ENCODE data around the gene TRMT112. TPM values are rescaled to one million over a fixed set of nuclear protein-coding genes. Genes with fewer than 3 reads are reported as not detected.

Gene TRMT112
- total and polyA plus RNA-seq, 2 of the 4 experiments (the other 2 are of a cell fraction), result 173 to 202 TPM

DNA sequence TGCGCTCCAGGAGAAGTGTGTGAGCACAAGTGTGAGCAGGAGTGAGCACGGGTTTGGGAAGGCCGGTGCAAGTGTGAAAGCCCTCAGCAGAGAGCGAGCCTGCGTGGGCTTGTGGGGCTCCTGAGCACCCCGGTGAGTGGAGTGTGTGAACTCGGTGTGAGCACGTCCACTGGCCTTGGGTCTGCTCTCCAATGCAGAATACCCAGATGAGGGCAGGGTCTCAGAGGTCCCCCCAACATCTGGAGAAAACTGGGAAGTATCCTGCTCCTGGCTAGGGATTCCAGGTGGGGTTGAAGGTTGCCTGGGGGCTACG is 10.8 kb downstream of the TRMT112 start:
- Histone ChIP-seq H3K56ac (ENCODE audit: extremely low read depth, insufficient read depth, low read length) (no peak overlapping the region; the same call in 1 of the 2 replicates), H3K4me3 (ENCODE audit: insufficient read depth, low read depth, low read length) (peak overlapping the region; percentile 58), H4K20me1 (ENCODE audit: insufficient read depth, low read length) (peaks cover 7% of the 10 kb centered on the region), H2BK20ac (ENCODE audit: low read depth, low read length) (no peak overlapping the region), H3K4ac (ENCODE audit: low read depth, low read length) (peak overlapping the region; percentile 54), H2BK5ac (ENCODE audit: low read depth, low read length, poor library complexity, severe bottlenecking) (peak overlapping the region; percentile 66), H4K8ac (ENCODE audit: low read depth in 2 of 2, low read length in 2 of 2) (peak overlapping the region; percentile 15 to 47; a peak in 3 of 4 replicates), H4K91ac (ENCODE audit: insufficient read depth, low read depth, low read length) (no peak overlapping the region; the same call in 1 of the 2 replicates), H2AFZ (replicated peaks; ENCODE audit: low read length, poor library complexity) (peak overlapping the region; percentile 89), H4K5ac (ENCODE audit: low read depth, low read length) (peak overlapping the region; percentile 1; the same call in 1 of the 2 replicates), H3K23ac (ENCODE audit: low read depth, low read length) (peak overlapping the region; percentile 19; the same call in 1 of the 2 replicates), H3K9ac (ENCODE audit: low read depth, low read length) (peak overlapping the region; percentile 80), H3K79me1 (ENCODE audit: low read depth in 1 of 2, low read length in 2 of 2) (peaks cover 19 to 30% of the 10 kb centered on the region in 2 experiments), H2BK120ac (ENCODE audit: low read depth, low read length) (no peak overlapping the region; the same call in 1 of the 2 replicates), H3K4me2 (ENCODE audit: low read depth, low read length) (peak overlapping the region; percentile 90), H2AK5ac (ENCODE audit: low read depth, low read length) (peak overlapping the region; percentile 83; the same call in 1 of the 2 replicates), H3K36me3 (ENCODE audit: control insufficient read depth, insufficient read depth, low read length) (no peaks in the 10 kb centered on the region), H2AK9ac (replicated peaks; ENCODE audit: low read depth, low read length, poor library complexity) (peak overlapping the region; percentile 83), H3K27ac (ENCODE audit: insufficient read depth, low read length) (peak overlapping the region; percentile 86; the same call in 1 of the 2 replicates), H3K9me3 (ENCODE audit: control insufficient read depth, insufficient read depth, low read length) (no peaks in the 10 kb centered on the region), H3K18ac (ENCODE audit: low read depth, low read length) (no peak overlapping the region), H3K9me1 (ENCODE audit: insufficient read depth, low read length) (no peaks in the 10 kb centered on the region), H3K4me1 (ENCODE audit: control insufficient read depth, insufficient read depth, low read length) (peaks cover 9% of the 10 kb centered on the region; the same call in 1 of the 2 replicates), H3K27me3 (ENCODE audit: control insufficient read depth, insufficient read depth, low read length) (no peaks in the 10 kb centered on the region), H2BK15ac (ENCODE audit: low read depth, low read length) (no peak overlapping the region), H3K14ac (replicated peaks; ENCODE audit: low read depth, low read length) (peak overlapping the region; percentile 88)
- TF ChIP-seq POLR2A (IDR thresholded peaks at IDR 0.05; ENCODE audit: low read depth, low read length), result no peak
- TF ChIP-seq MXI1 (IDR thresholded peaks at IDR 0.05; ENCODE audit: borderline replicate concordance, low read depth, low read length), result no peak
- TF ChIP-seq, protein P1, sequence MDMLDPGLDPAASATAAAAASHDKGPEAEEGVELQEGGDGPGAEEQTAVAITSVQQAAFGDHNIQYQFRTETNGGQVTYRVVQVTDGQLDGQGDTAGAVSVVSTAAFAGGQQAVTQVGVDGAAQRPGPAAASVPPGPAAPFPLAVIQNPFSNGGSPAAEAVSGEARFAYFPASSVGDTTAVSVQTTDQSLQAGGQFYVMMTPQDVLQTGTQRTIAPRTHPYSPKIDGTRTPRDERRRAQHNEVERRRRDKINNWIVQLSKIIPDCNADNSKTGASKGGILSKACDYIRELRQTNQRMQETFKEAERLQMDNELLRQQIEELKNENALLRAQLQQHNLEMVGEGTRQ (IDR thresholded peaks at IDR 0.05; ENCODE audit: low read depth, low read length), result no peak
- TF ChIP-seq BHLHE40 (IDR thresholded peaks at IDR 0.05; ENCODE audit: low read depth, low read length), result no peak
- TF ChIP-seq MAZ (IDR thresholded peaks at IDR 0.05; ENCODE audit: borderline replicate concordance, low read depth, low read length), result no peak
- TF ChIP-seq CHD1 (IDR thresholded peaks at IDR 0.05; ENCODE audit: low read depth, low read length), result no peak
- no peak for TF ChIP-seq RAD21 (IDR thresholded peaks at IDR 0.05; ENCODE audit: low read length)
- TF ChIP-seq CEBPB (IDR thresholded peaks at IDR 0.05; ENCODE audit: low read depth, low read length), result no peak
- TF ChIP-seq, protein P2, sequence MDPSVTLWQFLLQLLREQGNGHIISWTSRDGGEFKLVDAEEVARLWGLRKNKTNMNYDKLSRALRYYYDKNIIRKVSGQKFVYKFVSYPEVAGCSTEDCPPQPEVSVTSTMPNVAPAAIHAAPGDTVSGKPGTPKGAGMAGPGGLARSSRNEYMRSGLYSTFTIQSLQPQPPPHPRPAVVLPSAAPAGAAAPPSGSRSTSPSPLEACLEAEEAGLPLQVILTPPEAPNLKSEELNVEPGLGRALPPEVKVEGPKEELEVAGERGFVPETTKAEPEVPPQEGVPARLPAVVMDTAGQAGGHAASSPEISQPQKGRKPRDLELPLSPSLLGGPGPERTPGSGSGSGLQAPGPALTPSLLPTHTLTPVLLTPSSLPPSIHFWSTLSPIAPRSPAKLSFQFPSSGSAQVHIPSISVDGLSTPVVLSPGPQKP (IDR thresholded peaks at IDR 0.05; ENCODE audit: borderline replicate concordance, low read depth, low read length), result no peak
- TF ChIP-seq FOS (IDR thresholded peaks at IDR 0.05; ENCODE audit: low read depth, low read length), result no peak
- TF ChIP-seq RCOR1 (IDR thresholded peaks at IDR 0.05; ENCODE audit: insufficient replicate concordance, low read length), result no peak
- no peak for TF ChIP-seq NFE2L2 (IDR thresholded peaks at IDR 0.05; ENCODE audit: low read depth, low read length)
- TF ChIP-seq MAFK (IDR thresholded peaks at IDR 0.05; ENCODE audit: low read depth, low read length), result no peak
- TF ChIP-seq, protein P3, sequence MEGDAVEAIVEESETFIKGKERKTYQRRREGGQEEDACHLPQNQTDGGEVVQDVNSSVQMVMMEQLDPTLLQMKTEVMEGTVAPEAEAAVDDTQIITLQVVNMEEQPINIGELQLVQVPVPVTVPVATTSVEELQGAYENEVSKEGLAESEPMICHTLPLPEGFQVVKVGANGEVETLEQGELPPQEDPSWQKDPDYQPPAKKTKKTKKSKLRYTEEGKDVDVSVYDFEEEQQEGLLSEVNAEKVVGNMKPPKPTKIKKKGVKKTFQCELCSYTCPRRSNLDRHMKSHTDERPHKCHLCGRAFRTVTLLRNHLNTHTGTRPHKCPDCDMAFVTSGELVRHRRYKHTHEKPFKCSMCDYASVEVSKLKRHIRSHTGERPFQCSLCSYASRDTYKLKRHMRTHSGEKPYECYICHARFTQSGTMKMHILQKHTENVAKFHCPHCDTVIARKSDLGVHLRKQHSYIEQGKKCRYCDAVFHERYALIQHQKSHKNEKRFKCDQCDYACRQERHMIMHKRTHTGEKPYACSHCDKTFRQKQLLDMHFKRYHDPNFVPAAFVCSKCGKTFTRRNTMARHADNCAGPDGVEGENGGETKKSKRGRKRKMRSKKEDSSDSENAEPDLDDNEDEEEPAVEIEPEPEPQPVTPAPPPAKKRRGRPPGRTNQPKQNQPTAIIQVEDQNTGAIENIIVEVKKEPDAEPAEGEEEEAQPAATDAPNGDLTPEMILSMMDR (conservative IDR thresholded peaks at IDR 0.05; ENCODE audit: low read depth, low read length), result no peak
- TF ChIP-seq SMC3 (IDR thresholded peaks at IDR 0.05; ENCODE audit: low read depth, low read length), result no peak
- no peak for TF ChIP-seq RFX5 (IDR thresholded peaks at IDR 0.05; ENCODE audit: low read depth, low read length)
- dilution Hi-C loops (cut with HindIII; ENCODE audit: low sequenced_read_pairs, unreplicated experiment), result no loop called here
- CTCF ChIA-PET, result no interaction called here
- intact Hi-C loops (cut with micrococcal nuclease), result loop anchor here (1.0 to 10.0 kb wide), 2 partner anchors 49 to 302 kb away; no protein-coding TSS in a partner anchor
- no peak for ATAC-seq (ENCODE audit: low read depth)
- no TSS peak for BruUV-seq (replicated peaks)
- WGBS, 2 experiments (ENCODE audit: extremely low coverage in 2 of 2, insufficient read length in 1 of 2), result 23% methylated on average over 8 of the region's 9 CpGs; no CpG with 5 or more reads in 1 of the 2 experiments
- DNase-seq, result no peak
- POLR2A ChIA-PET (ENCODE audit: unreplicated experiment), result no interaction called here
- in situ Hi-C loops (cut with MboI; ENCODE audit: low sequenced_read_pairs), result no loop called here

Data from IMR-90 (cell line).